CD4-positive, alpha-beta T cell (primary cell): ENCODE measurements around the gene AGAP1. TPM values are rescaled to one million over a fixed set of nuclear protein-coding genes. Genes with fewer than 3 reads are reported as not detected.
A peak's percentile ranks its signal among the peaks of the same experiment; 100 is the strongest.

ENCODE experiments used
- ATAC-seq: fragments of 200-7000 bp; cut with Tn5 transposase; one replicate; pipeline ENCODE4 v1.10.0; 2022; ENCODE audit warnings: mild to moderate bottlenecking; ENCODE audit not compliant: poor library complexity
- CTCF ChIA-PET: fragments of 350-600 bp; sonication (Branson Sonifier 250); formaldehyde crosslinking; loops from one replicate; lab custom pipeline; 2021; ENCODE audit warnings: antibody characterized with exemption, inconsistent platforms; lab: Charles Lee
- POLR2A ChIA-PET: fragments of 350-600 bp; sonication (Branson Sonifier 250); formaldehyde crosslinking; loops from one replicate; lab custom pipeline; 2021; ENCODE audit warnings: antibody characterized with exemption, inconsistent platforms; lab: Charles Lee
- DNase-seq, 14 experiments: peaks; one replicate each; pipeline ENCODE4 v3.0.0-alpha.2; 2013 to 2020; ENCODE audit warnings: mixed read lengths in 2 of 14
- H3K27ac ChIP-seq, 2 donors: one replicate each; pipeline versions ENCODE4 v1.5.1 to v1.7.0; 2013; ENCODE audit warnings: low read length in 2 of 2, low read depth in 1 of 2, mild to moderate bottlenecking in 1 of 2
- H3K27me3 ChIP-seq, 2 experiments: 1 replicate in 1 of 2; 2 replicates in 1 of 2; pipeline versions ENCODE4 v1.6.1 to v1.7.0; 2013; ENCODE audit warnings: low read length in 2 of 2, control low read depth in 1 of 2, mild to moderate bottlenecking in 1 of 2, moderate library complexity in 1 of 2; ENCODE audit not compliant: insufficient read depth in 2 of 2, control insufficient read depth in 1 of 2
- H3K36me3 ChIP-seq: one replicate; pipeline ENCODE4 v1.6.1; 2013; ENCODE audit warnings: low read length, control low read depth; ENCODE audit not compliant: insufficient read depth
- H3K4me1 ChIP-seq: one replicate; pipeline ENCODE4 v1.6.1; 2013; ENCODE audit warnings: low read length, control low read depth; ENCODE audit not compliant: insufficient read depth
- H3K4me3 ChIP-seq: one replicate; pipeline ENCODE4 v1.5.1; 2013; ENCODE audit warnings: mild to moderate bottlenecking, low read length, moderate library complexity
- H3K9me3 ChIP-seq, 2 experiments: 1 replicate in 1 of 2; 2 replicates in 1 of 2; pipeline versions ENCODE4 v1.6.1 to v1.7.0; 2013; ENCODE audit warnings: low read length in 2 of 2, mild to moderate bottlenecking in 2 of 2, control low read depth in 1 of 2, moderate library complexity in 1 of 2; ENCODE audit not compliant: control insufficient read depth in 1 of 2, insufficient read depth in 1 of 2
- H3K27ac Mint-ChIP-seq: one replicate; pipeline ENCODE4 v1.8.0; 2020; ENCODE audit warnings: mixed read lengths
- H3K27me3 Mint-ChIP-seq: one replicate; pipeline ENCODE4 v1.8.0; 2021; ENCODE audit warnings: mixed read lengths
- H3K36me3 Mint-ChIP-seq: one replicate; pipeline ENCODE4 v1.8.0; 2021; ENCODE audit warnings: low read depth, mixed read lengths
- H3K4me1 Mint-ChIP-seq: one replicate; pipeline ENCODE4 v1.8.0; 2021; ENCODE audit warnings: low read depth, mixed read lengths
- H3K4me3 Mint-ChIP-seq: one replicate; pipeline ENCODE4 v1.8.0; 2020; ENCODE audit warnings: mild to moderate bottlenecking, mixed read lengths
- H3K9me3 Mint-ChIP-seq: one replicate; pipeline ENCODE4 v1.8.0; 2020; ENCODE audit warnings: mixed read lengths
- CTCF ChIP-seq: fragments of 200-600 bp; IDR thresholded peaks from one replicate; pipeline ENCODE4 v1.8.0; 2022; ENCODE audit warnings: antibody characterized with exemption, mild to moderate bottlenecking
- intact Hi-C, 2 experiments: fragments of 100-400 bp; cut with DNase I in 1 of 2; cut with micrococcal nuclease in 1 of 2; formaldehyde crosslinking; loops; one replicate each; pipeline versions ENCODE4 v1.15.1 to v1.9.0; 2023 to 2025; cut with DNase I, micrococcal nuclease
- total RNA-seq, 174 experiments: library from RNA in 2 of 174; stranded (reverse) in 2 of 174; gene quantifications; one replicate each; pipeline ENCODE4 v1.2.3 and lab custom pipeline; 2021 to 2026

Gene AGAP1
- total RNA-seq, 2 experiments from 2014 or later = 2.6 to 3.1 TPM

GRCh38 chr2:236177604-236177966 lies 683.7 kb downstream of the AGAP1 start:
- intact Hi-C loops = loop anchor here in 1 of 2 experiments (5.0 kb wide), 1 partner anchor 410 kb away; no protein-coding TSS in a partner anchor
- no peak overlapping the region for H3K4me3 Mint-ChIP-seq
- CTCF ChIA-PET = no interaction called here

GRCh38 chr2:236177967-236178889 lies 684.4 kb downstream of the AGAP1 start:
- Histone ChIP-seq H3K27me3 (peaks cover 62 to 96% of the 10 kb centered on the region in 2 experiments), H3K36me3 (no peaks in the 10 kb centered on the region), H3K9me3 (peaks cover 0 to 34% of the 10 kb centered on the region in 2 experiments), H3K27ac (no peak overlapping the region), H3K4me1 (peaks cover 17% of the 10 kb centered on the region), H3K4me3 (peak overlapping the region; percentile 16)
- peaks cover 12% of the 10 kb centered on the region for H3K4me1 Mint-ChIP-seq
- peak; percentile 33 for TF ChIP-seq CTCF
- CTCF ChIA-PET = no interaction called here
- DNase-seq (peak in 6 of 14 experiments; percentile 4 to 42 (median 12)), ATAC-seq (no peak)
- no peak overlapping the region for H3K27ac Mint-ChIP-seq
- no peak overlapping the region for H3K4me3 Mint-ChIP-seq
- no peaks in the 10 kb centered on the region for H3K9me3 Mint-ChIP-seq
- intact Hi-C loops = loop anchor here in 1 of 2 experiments (5.0 kb wide), 1 partner anchor 411 kb away; no protein-coding TSS in a partner anchor
- POLR2A ChIA-PET = no interaction called here
- H3K27me3 Mint-ChIP-seq = peaks cover 89% of the 10 kb centered on the region
- H3K36me3 Mint-ChIP-seq = no peaks in the 10 kb centered on the region

More at GRCh38 chr2:236177604-236177966, 683.7 kb downstream of the AGAP1 start:
- ATAC-seq = no peak
- H3K36me3 Mint-ChIP-seq = no peaks in the 10 kb centered on the region
- no peaks in the 10 kb centered on the region for H3K9me3 Mint-ChIP-seq
- DNase-seq = peak in 2 of 14 experiments; percentile 11 to 28
- Histone ChIP-seq H3K9me3 (peaks cover 0 to 37% of the 10 kb centered on the region in 2 experiments), H3K4me3 (no peak overlapping the region), H3K27me3 (peaks cover 65 to 96% of the 10 kb centered on the region in 2 experiments), H3K4me1 (peaks cover 17% of the 10 kb centered on the region), H3K36me3 (no peaks in the 10 kb centered on the region), H3K27ac (no peak overlapping the region)
- no peak for TF ChIP-seq CTCF
- POLR2A ChIA-PET = no interaction called here
- peaks cover 12% of the 10 kb centered on the region for H3K4me1 Mint-ChIP-seq
- peaks cover 83% of the 10 kb centered on the region for H3K27me3 Mint-ChIP-seq
- H3K27ac Mint-ChIP-seq = no peak overlapping the region

GRCh38 chr2:236178890-236179235 lies 685.0 kb downstream of the AGAP1 start:
- Histone ChIP-seq H3K27me3 (peaks cover 55 to 94% of the 10 kb centered on the region in 2 experiments), H3K4me3 (no peak overlapping the region), H3K27ac (no peak overlapping the region), H3K4me1 (peaks cover 17% of the 10 kb centered on the region), H3K36me3 (no peaks in the 10 kb centered on the region), H3K9me3 (peaks cover 0 to 29% of the 10 kb centered on the region in 2 experiments)
- no peaks in the 10 kb centered on the region for H3K9me3 Mint-ChIP-seq
- ChIA-PET CTCF (no interaction called here), POLR2A (no interaction called here)
- no peak for ATAC-seq
- peaks cover 92% of the 10 kb centered on the region for H3K27me3 Mint-ChIP-seq
- H3K4me1 Mint-ChIP-seq = peaks cover 12% of the 10 kb centered on the region
- H3K27ac Mint-ChIP-seq = no peak overlapping the region
- no peak overlapping the region for H3K4me3 Mint-ChIP-seq
- no peak for DNase-seq
- H3K36me3 Mint-ChIP-seq = no peaks in the 10 kb centered on the region
- no peak for TF ChIP-seq CTCF
- intact Hi-C loops = loop anchor here in 1 of 2 experiments (5.0 kb wide), 1 partner anchor 412 kb away; no protein-coding TSS in a partner anchor
